ENCODE measurements around the gene SAMMSON. TPM values are rescaled to one million over a fixed set of nuclear protein-coding genes. Genes with fewer than 3 reads are reported as not detected.

SAMMSON gene
- total and polyA plus RNA-seq, 2 donors (not counting 1 experiment from before 2014, with no cell fraction given): under 0.01 TPM; not detected in 1

GRCh38 chr3:70042641-70043040, 43.1 kb downstream of the SAMMSON start:
- TF ChIP-seq CTCF (conservative IDR thresholded peaks at IDR 0.05 in 1 of 2, IDR thresholded peaks at IDR 0.05 in 1 of 2; ENCODE audit: low read depth in 1 of 2, low read length in 2 of 2) (no peak), EZH2 (IDR thresholded peaks at IDR 0.05; ENCODE audit: low read length, missing control alignments) (no peak)
- DNase-seq (ENCODE audit: low read depth in 2 of 2): no peak
- Histone ChIP-seq H3K9ac (ENCODE audit: insufficient read depth, low read length) (no peak overlapping the region), H3K4me3 (replicated peaks in 1 of 4; ENCODE audit: control extremely low read depth in 1 of 4, insufficient read depth in 1 of 4, low read depth in 3 of 4, low read length in 4 of 4) (no peak overlapping the region), H3K9me3 (ENCODE audit: control insufficient read depth, insufficient read depth, low read depth, low read length) (no peaks in the 10 kb centered on the region), H3K4me2 (ENCODE audit: extremely low read depth, insufficient read depth, low read length) (no peak overlapping the region), H3K4me1 (ENCODE audit: control insufficient read depth, extremely low read depth, insufficient read depth, low read length) (no peaks in the 10 kb centered on the region), H3K79me2 (ENCODE audit: control insufficient read depth, insufficient read depth, low read length) (no peaks in the 10 kb centered on the region), H3K27me3 (ENCODE audit: control insufficient read depth, insufficient read depth, low read length) (no peaks in the 10 kb centered on the region), H3K27ac (ENCODE audit: insufficient read depth, low read length) (no peak overlapping the region), H2AFZ (ENCODE audit: low read length) (no peak overlapping the region), H4K20me1 (ENCODE audit: control insufficient read depth, extremely low read depth, insufficient read depth, low read length) (no peaks in the 10 kb centered on the region), H3K36me3 (ENCODE audit: control insufficient read depth, insufficient read depth, low read length) (no peaks in the 10 kb centered on the region)

DNA sequence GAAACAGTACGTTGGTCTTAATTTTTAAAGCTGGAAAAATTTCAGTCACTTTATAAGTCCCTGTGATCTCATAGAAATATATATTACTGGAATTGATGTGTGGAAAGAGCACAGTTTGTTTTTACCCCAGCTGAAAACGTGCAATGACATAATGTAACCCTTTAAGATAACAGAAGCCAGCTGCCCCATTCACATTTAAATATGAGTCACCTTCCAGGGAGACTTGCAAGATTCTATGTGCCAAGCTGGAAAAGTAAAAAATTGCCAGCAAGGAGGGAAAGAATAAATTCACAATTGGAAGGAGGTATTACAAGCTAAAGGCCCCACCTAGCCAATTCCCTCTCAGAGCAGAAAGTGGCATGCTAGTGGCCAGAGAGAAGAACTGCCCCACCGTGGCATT, 50.2 kb downstream of the SAMMSON start:
- Histone ChIP-seq H3K79me2 (ENCODE audit: control insufficient read depth, insufficient read depth, low read length) (no peaks in the 10 kb centered on the region), H3K9me3 (ENCODE audit: control insufficient read depth, insufficient read depth, low read depth, low read length) (no peaks in the 10 kb centered on the region), H3K4me3 (replicated peaks in 1 of 4; ENCODE audit: control extremely low read depth in 1 of 4, insufficient read depth in 1 of 4, low read depth in 3 of 4, low read length in 4 of 4) (no peak overlapping the region), H3K4me2 (ENCODE audit: extremely low read depth, insufficient read depth, low read length) (no peak overlapping the region), H3K27me3 (ENCODE audit: control insufficient read depth, insufficient read depth, low read length) (no peaks in the 10 kb centered on the region), H3K27ac (ENCODE audit: insufficient read depth, low read length) (no peak overlapping the region), H3K9ac (ENCODE audit: insufficient read depth, low read length) (no peak overlapping the region), H3K36me3 (ENCODE audit: control insufficient read depth, insufficient read depth, low read length) (no peaks in the 10 kb centered on the region), H2AFZ (ENCODE audit: low read length) (no peak overlapping the region), H4K20me1 (ENCODE audit: control insufficient read depth, extremely low read depth, insufficient read depth, low read length) (no peaks in the 10 kb centered on the region), H3K4me1 (ENCODE audit: control insufficient read depth, extremely low read depth, insufficient read depth, low read length) (no peaks in the 10 kb centered on the region)
- TF ChIP-seq CTCF (conservative IDR thresholded peaks at IDR 0.05 in 1 of 2, IDR thresholded peaks at IDR 0.05 in 1 of 2; ENCODE audit: low read depth in 1 of 2, low read length in 2 of 2) (no peak), EZH2 (IDR thresholded peaks at IDR 0.05; ENCODE audit: low read length, missing control alignments) (no peak)
- peak; percentile 26 to 81 for DNase-seq (ENCODE audit: low read depth in 2 of 2)

DNA sequence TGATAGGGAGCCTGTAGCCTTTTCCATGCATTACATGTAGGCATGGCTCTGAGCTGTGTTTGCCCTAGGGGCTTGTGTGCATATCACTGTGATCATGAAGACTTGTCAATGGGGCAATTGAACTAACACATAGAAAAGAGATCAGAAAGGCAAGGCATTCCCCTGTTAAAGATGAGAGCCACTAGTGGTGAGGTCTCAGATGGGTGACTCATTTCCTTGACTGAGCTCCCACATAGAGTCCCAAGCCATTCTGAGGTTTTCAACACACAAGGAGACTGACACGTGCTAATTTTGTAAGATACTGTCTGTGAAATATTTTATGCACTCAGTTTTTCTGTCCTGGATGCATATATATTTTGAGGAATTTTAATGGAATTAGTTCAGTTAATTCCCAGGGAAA, 53.8 kb downstream of the SAMMSON start:
- Histone ChIP-seq H3K4me2 (ENCODE audit: extremely low read depth, insufficient read depth, low read length) (no peak overlapping the region), H3K27me3 (ENCODE audit: control insufficient read depth, insufficient read depth, low read length) (no peaks in the 10 kb centered on the region), H3K79me2 (ENCODE audit: control insufficient read depth, insufficient read depth, low read length) (no peaks in the 10 kb centered on the region), H3K4me1 (ENCODE audit: control insufficient read depth, extremely low read depth, insufficient read depth, low read length) (no peaks in the 10 kb centered on the region), H2AFZ (ENCODE audit: low read length) (no peak overlapping the region), H3K4me3 (replicated peaks in 1 of 4; ENCODE audit: control extremely low read depth in 1 of 4, insufficient read depth in 1 of 4, low read depth in 3 of 4, low read length in 4 of 4) (no peak overlapping the region), H4K20me1 (ENCODE audit: control insufficient read depth, extremely low read depth, insufficient read depth, low read length) (no peaks in the 10 kb centered on the region), H3K36me3 (ENCODE audit: control insufficient read depth, insufficient read depth, low read length) (no peaks in the 10 kb centered on the region), H3K9me3 (ENCODE audit: control insufficient read depth, insufficient read depth, low read depth, low read length) (no peaks in the 10 kb centered on the region), H3K27ac (ENCODE audit: insufficient read depth, low read length) (no peak overlapping the region), H3K9ac (ENCODE audit: insufficient read depth, low read length) (no peak overlapping the region)
- DNase-seq (ENCODE audit: low read depth in 2 of 2): peak in 1 of 2 donors; percentile 7
- TF ChIP-seq EZH2 (IDR thresholded peaks at IDR 0.05; ENCODE audit: low read length, missing control alignments) (no peak), CTCF (conservative IDR thresholded peaks at IDR 0.05 in 1 of 2, IDR thresholded peaks at IDR 0.05 in 1 of 2; ENCODE audit: low read depth in 1 of 2, low read length in 2 of 2) (no peak)

Data from fibroblast of lung (primary cell).